ENCODE data around the gene SCARF2.

The SCARF2 gene

GRCh38 chr22:20408891-20409290, 28.7 kb downstream of the SCARF2 start:
- H3K27ac ChIP-seq: no peak overlapping the region
- TF ChIP-seq CTCF (conservative IDR thresholded peaks at IDR 0.05): no peak
- TF ChIP-seq ZFX (IDR thresholded peaks at IDR 0.05): no peak

- no peak overlapping the region for H3K27ac ChIP-seq
Measured at GRCh38 chr22:20407829-20408228, 29.8 kb downstream of the SCARF2 start.

GRCh38 chr22:20406686-20407408, 30.8 kb downstream of the SCARF2 start:
- no peak overlapping the region for H3K27ac ChIP-seq
- no peak for TF ChIP-seq ZFX (IDR thresholded peaks at IDR 0.05)
- no peak for TF ChIP-seq CTCF (conservative IDR thresholded peaks at IDR 0.05)

More at GRCh38 chr22:20407829-20408228, 29.8 kb downstream of the SCARF2 start:
- TF ChIP-seq ZFX (IDR thresholded peaks at IDR 0.05) (no peak), CTCF (conservative IDR thresholded peaks at IDR 0.05) (no peak)

- no peak overlapping the region for H3K27ac ChIP-seq
- TF ChIP-seq ZFX (IDR thresholded peaks at IDR 0.05): no peak
- TF ChIP-seq CTCF (conservative IDR thresholded peaks at IDR 0.05): no peak
Measured at GRCh38 chr22:20405931-20406685, 31.5 kb downstream of the SCARF2 start.

GRCh38 chr22:20405291-20405930, 32.2 kb downstream of the SCARF2 start:
- TF ChIP-seq ZFX (IDR thresholded peaks at IDR 0.05): no peak
- no peak for TF ChIP-seq CTCF (conservative IDR thresholded peaks at IDR 0.05)
- no peak overlapping the region for H3K27ac ChIP-seq

- TF ChIP-seq ZFX (IDR thresholded peaks at IDR 0.05) (no peak), CTCF (conservative IDR thresholded peaks at IDR 0.05) (no peak)
- H3K27ac ChIP-seq: no peak overlapping the region
Measured at GRCh38 chr22:20404881-20405280, 32.7 kb downstream of the SCARF2 start.

GRCh38 chr22:20403779-20404140, 33.9 kb downstream of the SCARF2 start:
- H3K27ac ChIP-seq: no peak overlapping the region

More at GRCh38 chr22:20403779-20404140, 33.9 kb downstream of the SCARF2 start:
- TF ChIP-seq CTCF (conservative IDR thresholded peaks at IDR 0.05) (no peak), ZFX (IDR thresholded peaks at IDR 0.05) (no peak)

All from C4-2B (cell line).